Upper lobe of right lung (tissue), 1 donor: ENCODE measurements around the gene SCAMP4. TPM values are rescaled to one million over a fixed set of nuclear protein-coding genes. Genes with fewer than 3 reads are reported as not detected.
"Not testable (repeated sequence)": the region's sequence is repeated elsewhere in the genome, so short reads cannot be mapped to it uniquely, and the experiment has no call there.

ENCODE experiments used
- ATAC-seq: fragments of 200-7000 bp; cut with Tn5 transposase; one replicate; pipeline ENCODE4 v1.9.1; 2020; ENCODE audit warnings: mild to moderate bottlenecking, moderate library complexity
- DNase-seq: peaks from one replicate; pipeline ENCODE4 v3.0.0-alpha.2; 2020
- H3K27ac ChIP-seq: fragments of 200-600 bp; one replicate; pipeline ENCODE4 v1.8.0; 2022
- H3K27me3 ChIP-seq: fragments of 200-600 bp; one replicate; pipeline ENCODE4 v1.8.0; 2022; ENCODE audit warnings: mild to moderate bottlenecking
- H3K36me3 ChIP-seq: fragments of 200-600 bp; one replicate; pipeline ENCODE4 v1.8.0; 2022
- H3K4me1 ChIP-seq: fragments of 200-600 bp; one replicate; pipeline ENCODE4 v1.8.0; 2022
- H3K4me3 ChIP-seq: fragments of 200-600 bp; one replicate; pipeline ENCODE4 v1.8.0; 2022; ENCODE audit warnings: mild to moderate bottlenecking
- H3K9me3 ChIP-seq: fragments of 200-600 bp; one replicate; pipeline ENCODE4 v1.8.0; 2022
- intact Hi-C: fragments of 100-400 bp; cut with DNase I; formaldehyde crosslinking; loops from one replicate; pipeline ENCODE4 v1.11.0; 2022
- total RNA-seq: library from RNA; stranded (reverse); fragmentation: NEBNext Ultra II Directional; extraction: Animal tissue kit (Norgen Biotek cat#: 25700); gene quantifications from one replicate; pipeline ENCODE4 v1.2.1, GENCODE V29; 2021
- TF ChIP-seq, protein P1 (sequence below): fragments of 200-600 bp; IDR thresholded peaks from one replicate; pipeline ENCODE4 v1.8.0; 2022; ENCODE audit warnings: antibody characterized with exemption
- donor health status: DM: no; HTN: yes; CAD: no; lungs with severe emphysema.

The SCAMP4 gene
- total RNA-seq, 1 donor from 2014 or later, result 73.2 TPM

DNA sequence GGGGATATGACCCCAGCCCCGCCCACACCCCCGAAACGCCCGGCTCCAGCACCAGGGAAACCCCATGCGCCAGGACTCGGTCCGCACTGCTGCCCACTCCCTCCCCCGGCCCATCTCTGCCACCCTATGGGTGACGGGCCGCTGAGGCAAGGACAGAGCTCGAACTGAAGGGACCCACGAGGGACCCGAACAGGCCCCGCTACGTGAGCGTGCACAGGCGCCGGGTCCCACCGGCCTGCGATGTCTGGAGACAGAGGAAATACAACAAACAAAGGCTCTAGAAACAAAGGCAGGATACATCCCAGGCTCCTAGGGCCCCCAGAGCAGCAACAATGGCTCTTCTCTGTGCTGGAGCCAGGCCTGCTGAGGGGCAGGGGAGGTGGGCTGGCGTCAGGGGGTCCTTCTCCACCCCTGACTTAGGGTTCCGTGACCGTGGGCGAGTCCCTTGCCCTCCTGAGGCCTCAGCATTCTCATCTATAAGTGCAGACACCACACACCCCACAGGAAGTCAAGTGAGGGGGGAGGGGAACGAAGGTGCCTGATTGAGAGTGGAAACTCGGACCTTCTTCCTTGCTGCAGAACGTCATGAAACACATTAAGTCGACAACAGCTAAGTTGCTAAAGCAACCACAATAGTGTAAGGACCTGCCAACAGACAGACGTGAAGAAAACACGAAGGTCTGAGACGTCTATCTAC is 23.0 kb upstream of the SCAMP4 start:
- Histone ChIP-seq H3K4me3 (peak overlapping the region; percentile 86), H3K27ac (peak overlapping the region; percentile 70), H3K9me3 (no peaks in the 10 kb centered on the region), H3K4me1 (peaks cover 35% of the 10 kb centered on the region), H3K36me3 (no peaks in the 10 kb centered on the region), H3K27me3 (no peaks in the 10 kb centered on the region)
- no peak for DNase-seq
- TF ChIP-seq, protein P1, sequence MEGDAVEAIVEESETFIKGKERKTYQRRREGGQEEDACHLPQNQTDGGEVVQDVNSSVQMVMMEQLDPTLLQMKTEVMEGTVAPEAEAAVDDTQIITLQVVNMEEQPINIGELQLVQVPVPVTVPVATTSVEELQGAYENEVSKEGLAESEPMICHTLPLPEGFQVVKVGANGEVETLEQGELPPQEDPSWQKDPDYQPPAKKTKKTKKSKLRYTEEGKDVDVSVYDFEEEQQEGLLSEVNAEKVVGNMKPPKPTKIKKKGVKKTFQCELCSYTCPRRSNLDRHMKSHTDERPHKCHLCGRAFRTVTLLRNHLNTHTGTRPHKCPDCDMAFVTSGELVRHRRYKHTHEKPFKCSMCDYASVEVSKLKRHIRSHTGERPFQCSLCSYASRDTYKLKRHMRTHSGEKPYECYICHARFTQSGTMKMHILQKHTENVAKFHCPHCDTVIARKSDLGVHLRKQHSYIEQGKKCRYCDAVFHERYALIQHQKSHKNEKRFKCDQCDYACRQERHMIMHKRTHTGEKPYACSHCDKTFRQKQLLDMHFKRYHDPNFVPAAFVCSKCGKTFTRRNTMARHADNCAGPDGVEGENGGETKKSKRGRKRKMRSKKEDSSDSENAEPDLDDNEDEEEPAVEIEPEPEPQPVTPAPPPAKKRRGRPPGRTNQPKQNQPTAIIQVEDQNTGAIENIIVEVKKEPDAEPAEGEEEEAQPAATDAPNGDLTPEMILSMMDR, result no peak
- no peak for ATAC-seq
- intact Hi-C loops, result no loop called here

DNA sequence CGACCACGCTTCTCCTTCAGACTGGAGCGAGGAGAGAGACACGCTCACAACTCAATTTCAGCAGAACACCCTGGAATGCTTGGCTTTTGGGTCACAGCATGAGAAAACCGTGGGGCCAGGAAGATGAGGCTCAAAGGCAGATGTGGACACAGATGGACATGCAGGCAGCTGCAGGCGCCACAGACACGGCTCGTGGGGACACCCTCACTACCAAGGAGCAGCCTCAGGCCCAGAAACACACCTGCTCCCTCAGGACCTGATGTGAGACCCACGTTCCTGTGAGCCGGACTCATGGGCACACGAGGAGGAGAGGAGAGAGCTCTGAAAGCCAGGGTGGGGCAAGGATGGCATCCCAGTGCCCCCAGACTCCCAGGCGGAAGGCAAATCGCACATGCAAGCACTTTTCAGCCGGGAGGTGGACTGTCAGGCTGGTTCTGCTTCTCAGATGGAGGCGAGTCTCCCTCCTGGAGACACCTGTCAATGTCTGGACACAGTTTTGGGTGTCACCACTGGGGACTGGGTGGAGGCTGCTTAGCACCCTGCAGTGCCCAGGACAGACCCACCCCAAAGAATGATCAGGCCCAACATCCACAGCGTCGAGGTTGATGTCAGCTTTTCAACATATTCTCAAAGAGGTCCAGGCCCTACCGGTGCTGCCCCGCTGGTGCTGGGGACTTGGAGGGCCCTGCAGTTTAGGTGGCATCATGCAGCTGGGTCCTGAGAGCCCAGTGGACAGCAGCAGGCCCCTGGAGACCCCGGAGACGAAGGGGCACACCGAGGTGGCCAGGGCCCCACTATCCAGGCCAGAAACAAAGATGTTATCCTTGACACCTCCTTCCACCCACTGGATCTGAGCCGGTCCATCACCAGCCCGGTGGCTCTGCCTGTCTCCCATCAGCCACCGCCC is 22.2 kb upstream of the SCAMP4 start:
- H3K27ac ChIP-seq, result peak overlapping the region; percentile 70
- H3K4me3 ChIP-seq, result peak overlapping the region; percentile 86
- ATAC-seq (no peak), DNase-seq (no peak)
- intact Hi-C loops, result no loop called here
- TF ChIP-seq, protein P1, result no peak
- no peaks in the 10 kb centered on the region for H3K9me3 ChIP-seq
- no peaks in the 10 kb centered on the region for H3K36me3 ChIP-seq
- H3K27me3 ChIP-seq, result no peaks in the 10 kb centered on the region
- H3K4me1 ChIP-seq, result peaks cover 35% of the 10 kb centered on the region

DNA sequence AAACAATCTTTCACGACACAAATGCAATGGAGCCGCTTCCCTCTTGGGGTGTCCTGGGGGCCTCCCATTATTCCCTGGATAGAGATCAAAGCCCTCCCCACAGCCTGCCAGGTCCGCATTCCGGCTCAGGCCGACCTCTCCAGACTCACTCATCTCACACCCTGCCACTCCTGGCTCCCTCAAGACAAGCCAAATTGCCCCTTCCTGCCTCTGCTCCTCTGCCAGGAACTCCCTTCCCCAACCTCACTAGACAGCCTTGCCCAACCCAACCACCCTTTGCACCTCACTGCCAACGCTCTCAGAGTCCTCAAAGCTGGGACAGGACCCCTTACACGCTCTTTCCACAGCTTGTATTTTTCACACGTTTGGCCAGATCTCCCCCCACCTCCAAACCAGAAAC is 21.4 kb upstream of the SCAMP4 start:
- Histone ChIP-seq H3K9me3 (no peaks in the 10 kb centered on the region), H3K36me3 (no peaks in the 10 kb centered on the region), H3K27ac (peak overlapping the region; percentile 84), H3K27me3 (no peaks in the 10 kb centered on the region), H3K4me1 (peaks cover 35% of the 10 kb centered on the region), H3K4me3 (peak overlapping the region; percentile 86)
- DNase-seq (no peak), ATAC-seq (no peak)
- intact Hi-C loops, result no loop called here
- TF ChIP-seq, protein P1, result no peak

DNA sequence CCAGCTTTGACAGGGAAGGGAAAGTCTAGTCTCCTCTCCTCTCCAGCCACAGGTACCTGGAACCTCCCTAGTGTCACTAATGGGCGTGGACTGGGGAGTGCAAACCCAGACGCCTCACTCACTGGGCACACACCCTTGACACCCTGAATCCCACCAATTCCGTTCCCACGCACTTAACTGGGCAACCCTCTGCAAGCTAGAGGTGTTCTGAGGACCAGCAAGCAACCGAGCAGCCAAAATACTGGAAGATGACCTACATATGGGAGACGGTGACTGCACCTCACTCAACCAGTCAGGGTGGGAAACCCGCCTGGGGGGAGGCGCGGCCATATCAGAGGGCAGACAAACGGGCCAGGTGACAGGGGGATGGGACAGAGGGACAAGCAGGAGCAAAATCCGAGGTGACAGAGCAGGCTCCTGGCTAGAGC is 20.9 kb upstream of the SCAMP4 start:
- Histone ChIP-seq H3K4me1 (peaks cover 35% of the 10 kb centered on the region), H3K27ac (peak overlapping the region; percentile 84), H3K27me3 (no peaks in the 10 kb centered on the region), H3K4me3 (peak overlapping the region; percentile 86), H3K36me3 (no peaks in the 10 kb centered on the region), H3K9me3 (no peaks in the 10 kb centered on the region)
- no peak for DNase-seq
- no peak for ATAC-seq
- intact Hi-C loops, result no loop called here
- TF ChIP-seq, protein P1, result no peak

DNA sequence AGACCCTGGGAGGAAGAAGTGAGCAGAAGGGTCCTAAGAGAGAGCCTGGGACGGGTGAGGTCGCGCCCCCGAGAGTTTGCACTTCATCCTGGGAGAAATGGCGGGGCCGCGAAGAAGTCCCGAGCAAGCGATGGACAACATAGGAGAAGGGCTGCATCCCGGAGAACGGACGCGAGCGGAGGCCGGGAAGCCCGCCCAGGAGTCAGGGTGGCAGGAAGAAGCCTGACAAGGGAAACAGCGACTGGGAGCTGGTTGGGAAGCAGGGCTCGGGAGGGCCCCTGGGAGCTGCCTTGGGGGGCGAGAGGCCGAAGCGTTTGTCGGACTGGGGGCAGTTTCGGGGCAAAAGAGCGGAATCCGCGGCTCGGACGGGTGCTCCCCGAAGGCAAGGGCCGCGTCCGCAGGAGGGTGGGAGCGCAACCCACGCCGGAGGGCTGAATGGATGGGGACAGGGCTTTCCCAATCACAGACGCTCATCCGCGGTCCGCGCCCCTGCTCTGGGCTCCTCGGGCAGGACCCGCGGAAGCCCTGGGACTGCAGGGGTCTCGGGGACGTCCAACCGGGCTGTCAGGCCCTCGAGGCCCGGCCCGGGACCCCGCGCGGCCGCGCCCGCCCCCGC is 20.4 kb upstream of the SCAMP4 start:
- Histone ChIP-seq H3K9me3 (no peaks in the 10 kb centered on the region), H3K36me3 (no peaks in the 10 kb centered on the region), H3K27me3 (no peaks in the 10 kb centered on the region), H3K27ac (peak overlapping the region; percentile 84), H3K4me1 (peaks cover 35% of the 10 kb centered on the region), H3K4me3 (peak overlapping the region; percentile 86)
- TF ChIP-seq, protein P1, result no peak
- intact Hi-C loops, result no loop called here
- DNase-seq (no peak), ATAC-seq (peak; percentile 1)

DNA sequence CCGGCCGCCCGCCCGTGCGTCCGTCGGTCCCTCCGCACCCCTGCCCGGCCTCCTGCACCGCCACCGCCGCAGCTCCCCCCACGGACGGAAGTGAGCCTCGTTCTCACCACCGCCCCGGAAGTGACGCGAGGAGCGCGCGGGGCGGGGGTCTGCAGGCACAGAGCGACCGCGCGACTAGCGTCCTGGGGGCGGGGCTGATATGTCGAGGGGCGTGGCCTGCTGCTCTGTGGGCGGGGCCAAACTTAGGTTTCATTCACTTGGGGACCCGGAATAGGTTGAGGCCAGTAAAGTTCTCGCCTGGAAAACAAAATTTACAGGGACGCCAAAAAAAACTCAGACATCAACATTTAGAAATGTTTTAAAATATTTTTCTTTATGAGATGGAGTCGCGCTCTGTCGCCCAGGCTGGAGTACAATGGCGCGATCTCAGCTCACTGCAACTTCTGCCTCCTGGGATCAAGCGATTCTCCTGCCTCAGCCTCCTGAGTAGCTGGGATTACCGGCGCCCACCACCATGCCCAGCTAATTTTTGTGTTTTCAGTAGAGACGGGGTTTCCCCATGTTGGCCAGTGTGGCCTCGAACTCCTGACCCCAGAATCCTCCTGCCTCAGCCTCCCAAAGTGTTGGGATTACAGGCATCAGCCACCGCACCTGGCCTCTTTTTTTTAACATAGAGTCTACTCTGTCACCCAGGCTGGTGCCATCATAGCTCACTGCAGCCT is 19.6 kb upstream of the SCAMP4 start, which contains the start of gene ABHD17A:
TSS of gene ABHD17A (minus strand) at position 99 of the 722 bp plus-strand sequence. CDS start 3,930 bp downstream, outside the sequence.
- H3K36me3 ChIP-seq, H3K9me3 ChIP-seq, H3K27me3 ChIP-seq, intact Hi-C loops: not testable (repeated sequence)
- peak; percentile 98 for ATAC-seq
- peaks cover 28% of the 10 kb centered on the region for H3K4me1 ChIP-seq
- peak; percentile 97 for DNase-seq
- peak within 1 kb of the TSS; percentile 84 for H3K27ac ChIP-seq
- H3K4me3 ChIP-seq, result peak within 1 kb of the TSS; percentile 86

DNA sequence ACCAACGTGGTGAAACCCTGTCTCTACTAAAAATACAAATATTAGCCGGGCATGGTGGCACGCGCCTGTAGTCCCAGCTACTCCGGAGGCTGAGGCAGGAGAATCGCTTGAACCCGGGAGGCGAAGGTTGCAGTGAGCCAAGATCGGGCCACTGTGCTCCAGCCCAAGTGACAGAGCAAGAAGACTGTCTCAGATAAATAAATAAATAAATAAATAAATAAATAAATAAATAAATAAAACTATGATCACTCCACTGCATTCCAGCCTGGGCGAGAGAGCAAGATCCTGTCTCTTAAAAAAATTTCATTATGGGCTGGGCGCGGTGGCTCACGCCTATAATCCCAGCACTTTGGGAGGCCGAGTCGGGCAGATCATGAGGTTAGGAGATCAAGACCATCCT is 18.8 kb upstream of the SCAMP4 start:
- peaks cover 26% of the 10 kb centered on the region for H3K4me1 ChIP-seq
- DNase-seq, H3K4me3 ChIP-seq, intact Hi-C loops, H3K36me3 ChIP-seq, H3K9me3 ChIP-seq, H3K27ac ChIP-seq, H3K27me3 ChIP-seq, ATAC-seq: not testable (repeated sequence)
